Psoas muscle (tissue), 8 donors: Measurements from ENCODE around the gene CCDC27. TPM values are rescaled to one million over a fixed set of nuclear protein-coding genes. Genes with fewer than 3 reads are reported as not detected.
"Not testable (repeated sequence)": the region's sequence is repeated elsewhere in the genome, so short reads cannot be mapped to it uniquely, and the experiment has no call there.

ENCODE experiments used
- ATAC-seq, 4 donors: fragments of 200-7000 bp; cut with Tn5 transposase; one replicate each; pipeline ENCODE4 v1.9.1; 2020; ENCODE audit warnings: moderate library complexity in 3 of 4, mild to moderate bottlenecking in 2 of 4
- DNase-seq, 2 donors: peaks; one replicate each; pipeline ENCODE4 v3.0.0-alpha.2; 2020
- H3K27ac ChIP-seq: fragments of 200-600 bp; one replicate; pipeline ENCODE4 v1.8.0; 2022
- H3K27me3 ChIP-seq, 3 donors: fragments of 200-600 bp in 1 of 3; one replicate each; pipeline versions ENCODE4 v1.6.1 to v1.8.0; 2013 to 2022; ENCODE audit warnings: low read length in 2 of 3, mild to moderate bottlenecking in 2 of 3, moderate library complexity in 1 of 3; ENCODE audit not compliant: insufficient read depth in 3 of 3
- H3K36me3 ChIP-seq, 2 donors: fragments of 200-600 bp in 1 of 2; one replicate each; pipeline versions ENCODE4 v1.6.1 to v1.8.0; 2013 to 2022; ENCODE audit warnings: low read depth in 1 of 2, mild to moderate bottlenecking in 1 of 2, moderate library complexity in 1 of 2; ENCODE audit not compliant: insufficient read depth in 1 of 2
- H3K4me1 ChIP-seq: fragments of 200-600 bp; one replicate; pipeline ENCODE4 v1.8.0; 2022
- H3K4me3 ChIP-seq: fragments of 200-600 bp; one replicate; pipeline ENCODE4 v1.8.0; 2022; ENCODE audit warnings: mild to moderate bottlenecking
- H3K9me3 ChIP-seq: fragments of 200-600 bp; one replicate; pipeline ENCODE4 v1.8.0; 2022
- CTCF ChIP-seq: fragments of 200-600 bp; IDR thresholded peaks from one replicate; pipeline ENCODE4 v1.8.0; 2022; ENCODE audit warnings: antibody characterized with exemption
- WGBS, 3 donors: extraction: QIAGEN DNeasy Blood & Tissue Kit; methylation state at CpG; one replicate each; pipeline versions ENCODE4 v1.1.6 to v1.1.7; 2013; 5-methylcytosine and 5-hydroxymethylcytosine counted together
- intact Hi-C, 2 donors: fragments of 100-400 bp; cut with DNase I; formaldehyde crosslinking; loops; one replicate each; pipeline versions ENCODE4 v1.11.0 to v1.14.2; 2022
- polyA plus RNA-seq, 3 donors: library from polyadenylated mRNA; stranded (reverse); fragments of 200-250 nt; gene quantifications; one replicate each; pipeline ENCODE4 v1.2.3, GENCODE V29; 2013
- total RNA-seq, 4 donors: library from RNA; stranded (reverse); fragmentation: NEBNext Ultra II Directional in 2 of 4; extraction: Animal tissue kit (Norgen Biotek cat#: 25700) in 2 of 4; gene quantifications; one replicate each; pipeline versions ENCODE4 v1.2.1 to v1.2.4, GENCODE V29; 2021 to 2023
- donor health status: healthy with polysubstance abuse.
- donor health status: DM: no; HTN: no; CAD: no; lungs with moderate emphysema.
- donor health status: Bipolar disorder and iron deficiency.
- donor health status: healthy.
- donor health status: DM: yes; HTN: yes; CAD: no.
- donor health status: DM: no; HTN: no; CAD: no.
- donor health status: DM: no; HTN: no; CAD: no.
- donor health status: DM: yes; HTN: yes; CAD: no.

The CCDC27 gene
- total and polyA plus RNA-seq, 7 donors, result 0.03 to 0.17 (median 0.10) TPM; not detected in 3

- Histone ChIP-seq H3K4me3 (no peak overlapping the region), H3K27me3 (no peaks in the 10 kb centered on the region), H3K27ac (no peak overlapping the region), H3K9me3 (no peaks in the 10 kb centered on the region), H3K36me3 (no peaks in the 10 kb centered on the region), H3K4me1 (no peaks in the 10 kb centered on the region)
- 39 to 46% (median 40%) methylated on average over 19 of the region's 19 CpGs for WGBS, 3 donors
- intact Hi-C loops, result no loop called here
- TF ChIP-seq CTCF, result no peak
- DNase-seq (no peak), ATAC-seq (no peak)
These were observed 51.8 kb downstream of the CCDC27 start for GRCh38 chr1:3803905-3804626.

- H3K27ac ChIP-seq, ATAC-seq, H3K4me3 ChIP-seq, DNase-seq, H3K9me3 ChIP-seq, H3K4me1 ChIP-seq, H3K27me3 ChIP-seq, H3K36me3 ChIP-seq, intact Hi-C loops: not testable (repeated sequence)
- WGBS, 3 donors, result 43 to 45% (median 43%) methylated on average over 7 of the region's 7 CpGs
These were observed 52.3 kb downstream of the CCDC27 start for GRCh38 chr1:3804627-3804944.

- ATAC-seq, result no peak
- WGBS, 3 donors, result 54 to 62% (median 57%) methylated on average over 11 of the region's 11 CpGs
- intact Hi-C loops, result no loop called here
These were observed 52.8 kb downstream of the CCDC27 start for GRCh38 chr1:3805038-3805437.

DNA sequence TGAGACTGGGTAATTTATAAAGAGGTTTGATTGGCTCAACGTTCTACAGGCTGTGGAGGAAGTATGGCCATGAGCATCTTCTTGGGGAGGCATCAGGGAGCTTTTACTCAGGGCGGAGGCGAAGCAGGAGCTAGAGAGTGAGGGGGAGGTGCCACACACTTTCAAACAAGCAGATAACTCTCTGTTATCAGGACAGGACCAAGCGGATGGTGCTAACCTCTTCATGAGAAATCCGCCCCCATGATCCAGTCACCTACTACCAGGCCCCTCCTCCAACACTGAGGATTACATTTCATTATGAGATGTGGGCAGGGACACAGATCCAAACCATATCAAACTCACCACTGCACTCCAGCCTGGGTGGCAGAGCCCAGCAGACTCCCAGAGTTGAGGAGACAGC lies 55.5 kb downstream of the CCDC27 start:
- H3K36me3 ChIP-seq, result no peaks in the 10 kb centered on the region
- ATAC-seq (no peak), DNase-seq (no peak)
- intact Hi-C loops, result no loop called here
- no peak overlapping the region for H3K4me3 ChIP-seq
- 73 to 81% (median 79%) methylated on average over 5 of the region's 5 CpGs for WGBS, 3 donors
- H3K4me1 ChIP-seq, result no peaks in the 10 kb centered on the region
- no peak for TF ChIP-seq CTCF
- no peak overlapping the region for H3K27ac ChIP-seq
- H3K9me3 ChIP-seq, result no peaks in the 10 kb centered on the region
- H3K27me3 ChIP-seq, result no peaks in the 10 kb centered on the region

More at GRCh38 chr1:3805038-3805437, 52.8 kb downstream of the CCDC27 start:
- H3K4me1 ChIP-seq, result no peaks in the 10 kb centered on the region
- no peak overlapping the region for H3K4me3 ChIP-seq
- no peaks in the 10 kb centered on the region for H3K36me3 ChIP-seq
- H3K27me3 ChIP-seq, result no peaks in the 10 kb centered on the region
- no peak for DNase-seq
- no peak for TF ChIP-seq CTCF
- H3K9me3 ChIP-seq, result no peaks in the 10 kb centered on the region
- no peak overlapping the region for H3K27ac ChIP-seq

- H3K4me1 ChIP-seq, result no peaks in the 10 kb centered on the region
- no peak overlapping the region for H3K4me3 ChIP-seq
- intact Hi-C loops, result no loop called here
- H3K27ac ChIP-seq, result no peak overlapping the region
- 58 to 73% (median 70%) methylated on average over 7 of the region's 7 CpGs for WGBS, 3 donors
- no peaks in the 10 kb centered on the region for H3K27me3 ChIP-seq
- H3K9me3 ChIP-seq, result no peaks in the 10 kb centered on the region
- TF ChIP-seq CTCF, result no peak
- ATAC-seq (no peak), DNase-seq (no peak)
- H3K36me3 ChIP-seq, result peaks cover 0 to 11% of the 10 kb centered on the region in 2 donors
These were observed 57.4 kb downstream of the CCDC27 start for GRCh38 chr1:3809680-3810079.

GRCh38 chr1:3810149-3810761 lies 58.0 kb downstream of the CCDC27 start:
- H3K36me3 ChIP-seq, result peaks cover 0 to 17% of the 10 kb centered on the region in 2 donors
- H3K9me3 ChIP-seq, H3K4me1 ChIP-seq, DNase-seq, intact Hi-C loops, H3K27me3 ChIP-seq, H3K27ac ChIP-seq, ATAC-seq, H3K4me3 ChIP-seq: not testable (repeated sequence)
- WGBS, 3 donors, result 75 to 79% (median 78%) methylated on average over 9 of the region's 9 CpGs
